H9 (cell line): ENCODE measurements around the gene KAT2B. TPM values are rescaled to one million over a fixed set of nuclear protein-coding genes. Genes with fewer than 3 reads are reported as not detected.

ENCODE experiments used
- DNase-seq: peaks from one replicate; pipeline ENCODE4 v3.0.0-alpha.2; 2017
- H2AFZ ChIP-seq: one replicate; pipeline ENCODE4 v1.6.1; 2013; ENCODE audit warnings: mild to moderate bottlenecking, low read length, control low read depth, moderate library complexity
- H2AK5ac ChIP-seq: 2 replicates; pipeline ENCODE4 v1.6.1; 2013; ENCODE audit warnings: low read length, control low read depth, mixed read lengths; ENCODE audit not compliant: insufficient read length
- H2BK120ac ChIP-seq: one replicate; pipeline ENCODE4 v1.6.1; 2013; ENCODE audit warnings: low read depth, mild to moderate bottlenecking, low read length, control low read depth, inconsistent platforms; ENCODE audit not compliant: poor library complexity, severe bottlenecking
- H2BK12ac ChIP-seq: 2 replicates; pipeline ENCODE4 v1.6.1; 2013; ENCODE audit warnings: low read length, control low read depth, mixed read lengths, low read depth; ENCODE audit not compliant: insufficient read length
- H2BK15ac ChIP-seq: 2 replicates; pipeline ENCODE4 v1.6.1; 2013; ENCODE audit warnings: low read depth, low read length, control low read depth
- H2BK20ac ChIP-seq: one replicate; pipeline ENCODE4 v1.6.1; 2013; ENCODE audit warnings: low read depth, mild to moderate bottlenecking, low read length, control low read depth, inconsistent platforms; ENCODE audit not compliant: poor library complexity, severe bottlenecking
- H2BK5ac ChIP-seq: 2 replicates; pipeline ENCODE4 v1.6.1; 2013; ENCODE audit warnings: low read length, control low read depth, mixed read lengths; ENCODE audit not compliant: insufficient read length
- H3K14ac ChIP-seq: 2 replicates; pipeline ENCODE4 v1.6.1; 2013; ENCODE audit warnings: low read length, control low read depth; ENCODE audit not compliant: insufficient read depth
- H3K18ac ChIP-seq: 2 replicates; pipeline ENCODE4 v1.6.1; 2013; ENCODE audit warnings: low read depth, mild to moderate bottlenecking, mixed read lengths, low read length, control low read depth; ENCODE audit not compliant: insufficient read length
- H3K23ac ChIP-seq: 2 replicates; pipeline ENCODE4 v1.6.1; 2013; ENCODE audit warnings: low read length, control low read depth, mixed read lengths, low read depth; ENCODE audit not compliant: insufficient read length
- H3K23me2 ChIP-seq: 2 replicates; pipeline ENCODE4 v1.6.1; 2013; ENCODE audit warnings: low read depth, mild to moderate bottlenecking, mixed read lengths, low read length, control low read depth; ENCODE audit not compliant: insufficient read length, poor library complexity, severe bottlenecking
- H3K27ac ChIP-seq: 2 replicates; pipeline ENCODE4 v1.5.1; 2013; ENCODE audit warnings: low read length, control low read depth, mixed read lengths, low read depth; ENCODE audit not compliant: insufficient read length
- H3K27me3 ChIP-seq: 2 replicates; pipeline ENCODE4 v1.6.1; 2013; ENCODE audit warnings: low read length, control low read depth, inconsistent platforms; ENCODE audit not compliant: insufficient read depth
- H3K4ac ChIP-seq: 2 replicates; pipeline ENCODE4 v1.6.1; 2013; ENCODE audit warnings: low read depth, mild to moderate bottlenecking, control low read depth, inconsistent platforms, low read length, moderate library complexity
- H3K4me1 ChIP-seq: 2 replicates; pipeline ENCODE4 v1.6.1; 2013; ENCODE audit warnings: low read length, control low read depth, inconsistent platforms; ENCODE audit not compliant: insufficient read depth
- H3K4me2 ChIP-seq: 2 replicates; pipeline ENCODE4 v1.6.1; 2013; ENCODE audit warnings: low read length, control low read depth, mixed read lengths; ENCODE audit not compliant: insufficient read length, insufficient read depth
- H3K56ac ChIP-seq: 2 replicates; pipeline ENCODE4 v1.6.1; 2013; ENCODE audit warnings: low read depth, mild to moderate bottlenecking, mixed read lengths, low read length, control low read depth; ENCODE audit not compliant: insufficient read length
- H3K79me1 ChIP-seq: 2 replicates; pipeline ENCODE4 v1.6.1; 2013; ENCODE audit warnings: low read depth, mild to moderate bottlenecking, moderate library complexity, low read length, control low read depth, inconsistent platforms; ENCODE audit not compliant: insufficient read depth, poor library complexity, severe bottlenecking
- H3K79me2 ChIP-seq: 2 replicates; pipeline ENCODE4 v1.6.1; 2013; ENCODE audit warnings: low read length, control low read depth, inconsistent platforms; ENCODE audit not compliant: insufficient read depth
- H3K9ac ChIP-seq: 2 replicates; pipeline ENCODE4 v1.6.1; 2013; ENCODE audit warnings: low read length, control low read depth, mixed read lengths; ENCODE audit not compliant: insufficient read length; ENCODE audit errors: extremely low read depth
- H3K9me3 ChIP-seq: one replicate; pipeline ENCODE4 v1.6.1; 2013; ENCODE audit warnings: low read depth, low read length, inconsistent platforms; ENCODE audit not compliant: control insufficient read depth
- H3T11ph ChIP-seq: one replicate; pipeline ENCODE4 v1.6.1; 2013; ENCODE audit warnings: mild to moderate bottlenecking, low read length, control low read depth, inconsistent platforms
- H4K20me1 ChIP-seq: one replicate; pipeline ENCODE4 v1.6.1; 2013; ENCODE audit not compliant: control insufficient read depth, insufficient read length, insufficient read depth
- H4K5ac ChIP-seq: 2 replicates; pipeline ENCODE4 v1.6.1; 2013; ENCODE audit warnings: low read depth, mild to moderate bottlenecking, mixed read lengths, low read length, control low read depth; ENCODE audit not compliant: insufficient read length
- H4K8ac ChIP-seq: replicated peaks from 2 replicates; pipeline ENCODE4 v1.6.1; 2013; ENCODE audit warnings: low read length, control low read depth, mixed read lengths, low read depth; ENCODE audit not compliant: insufficient read length
- H4K91ac ChIP-seq: 2 replicates; pipeline ENCODE4 v1.6.1; 2013; ENCODE audit warnings: low read depth, mild to moderate bottlenecking, moderate library complexity, mixed read lengths, low read length, control low read depth; ENCODE audit not compliant: insufficient read length
- H3K27ac Mint-ChIP-seq, 3 experiments: 2 replicates in 2 of 3; 3 replicates in 1 of 3; pipeline ENCODE4 v1.8.0; 2020 to 2021; ENCODE audit warnings: mixed read lengths in 3 of 3, mild to moderate bottlenecking in 1 of 3, moderate library complexity in 1 of 3
- H3K27me3 Mint-ChIP-seq: 2 replicates; pipeline ENCODE4 v1.8.0; 2021; ENCODE audit warnings: low read depth, mild to moderate bottlenecking, moderate library complexity, mixed read lengths
- H3K36me3 Mint-ChIP-seq, 3 experiments: 2 replicates in 2 of 3; 3 replicates in 1 of 3; pipeline ENCODE4 v1.8.0; 2020 to 2021; ENCODE audit warnings: low read depth in 3 of 3, mixed read lengths in 3 of 3; ENCODE audit not compliant: insufficient read depth in 1 of 3
- H3K4me1 Mint-ChIP-seq, 2 experiments: 2 replicates each; pipeline ENCODE4 v1.8.0; 2020; ENCODE audit warnings: mixed read lengths in 2 of 2
- H3K4me3 Mint-ChIP-seq, 2 experiments: 2 replicates in 1 of 2; 3 replicates in 1 of 2; pipeline ENCODE4 v1.8.0; 2020 to 2021; ENCODE audit warnings: mild to moderate bottlenecking in 2 of 2, mixed read lengths in 2 of 2, moderate library complexity in 1 of 2
- H3K9me3 Mint-ChIP-seq, 2 experiments: 2 replicates in 1 of 2; 3 replicates in 1 of 2; pipeline ENCODE4 v1.8.0; 2020; ENCODE audit warnings: mild to moderate bottlenecking in 2 of 2, mixed read lengths in 2 of 2, moderate library complexity in 1 of 2
- CTCF ChIP-seq: fragments of 200-600 bp; sonication (generic); conservative IDR thresholded peaks from 3 replicates; pipeline ENCODE4 v1.8.0; 2021; ENCODE audit warnings: antibody characterized with exemption, mild to moderate bottlenecking
- WGBS: extraction: QIAGEN DNeasy Blood & Tissue Kit; methylation state at CpG from one replicate; pipeline ENCODE4 v1.1.7; 2013; ENCODE audit warnings: missing lambda C conversion rate, low lambda C conversion rate, mixed read lengths; ENCODE audit not compliant: insufficient read length; ENCODE audit errors: extremely low coverage; 5-methylcytosine and 5-hydroxymethylcytosine counted together
- total RNA-seq: library from RNA; stranded (reverse); gene quantifications from 2 replicates; pipeline ENCODE4 v1.2.1, GENCODE V29; 2021

Gene KAT2B
- total RNA-seq, 1 experiment from 2014 or later = 6.3 TPM

DNA sequence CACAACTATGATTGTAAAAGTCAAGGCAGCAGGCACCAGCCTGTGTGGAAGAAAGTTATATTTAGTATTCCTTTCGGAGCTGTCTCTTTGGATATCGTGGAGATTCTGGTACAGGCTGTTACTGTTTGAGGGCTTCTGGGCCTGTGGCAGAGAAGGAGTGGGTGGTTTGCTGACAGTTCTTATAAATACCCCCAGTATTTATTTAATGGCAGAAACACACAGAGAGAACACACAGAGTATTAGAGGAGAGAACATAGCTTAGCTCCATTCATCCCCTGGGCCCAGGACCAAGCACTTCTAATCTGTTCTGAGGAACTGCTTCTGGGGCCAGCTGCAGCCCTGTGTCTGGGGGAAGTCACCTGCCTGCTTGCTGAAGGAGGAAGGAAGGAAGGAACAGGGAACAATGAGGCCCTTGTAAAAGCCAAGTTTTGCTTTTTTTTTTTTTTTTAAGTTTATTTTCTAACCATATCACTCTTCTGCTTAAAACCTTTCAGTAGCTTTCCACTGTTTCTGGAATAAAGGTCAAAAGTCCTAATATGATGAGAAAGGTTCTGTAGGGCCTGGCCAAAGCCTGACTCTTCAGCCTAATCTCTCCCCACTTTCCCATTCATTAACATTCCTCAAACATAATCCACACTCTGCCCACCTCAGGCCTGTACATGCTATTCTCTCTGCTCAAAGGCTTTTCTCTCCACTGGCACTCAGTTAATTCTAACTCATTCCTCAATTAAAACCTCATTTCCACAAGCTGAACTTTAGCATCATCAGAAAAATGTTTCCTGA lies 16.4 kb upstream of the KAT2B start:
- H3K4me3 Mint-ChIP-seq = no peak overlapping the region
- no CpG with 5 or more reads among the region's 2 CpGs for WGBS
- H3K4me2 ChIP-seq = no peak overlapping the region
- H3K56ac ChIP-seq = no peak overlapping the region
- H2BK20ac ChIP-seq = no peak overlapping the region
- H3K14ac ChIP-seq = no peak overlapping the region
- no peak for TF ChIP-seq CTCF
- H2BK15ac ChIP-seq = no peak overlapping the region
- H3K9ac ChIP-seq = no peak overlapping the region
- H4K20me1 ChIP-seq = no peaks in the 10 kb centered on the region
- H2AFZ ChIP-seq = no peak overlapping the region
- H3K23ac ChIP-seq = no peak overlapping the region
- H3K27ac ChIP-seq = no peak overlapping the region
- no peaks in the 10 kb centered on the region; a peak in 1 of 5 replicates for H3K9me3 Mint-ChIP-seq
- H3K9me3 ChIP-seq = no peaks in the 10 kb centered on the region
- H2BK120ac ChIP-seq = no peak overlapping the region
- H3K36me3 Mint-ChIP-seq = no peaks in the 10 kb centered on the region
- H3K23me2 ChIP-seq = no peaks in the 10 kb centered on the region
- H4K5ac ChIP-seq = no peak overlapping the region
- H3K27me3 Mint-ChIP-seq = no peaks in the 10 kb centered on the region
- no peak overlapping the region for H2BK12ac ChIP-seq
- no peak overlapping the region for H3K4ac ChIP-seq
- no peaks in the 10 kb centered on the region for H3K27me3 ChIP-seq
- no peak overlapping the region for H2BK5ac ChIP-seq
- H3K79me2 ChIP-seq = no peaks in the 10 kb centered on the region
- peaks cover 4 to 8% of the 10 kb centered on the region in 2 experiments for H3K4me1 Mint-ChIP-seq
- H3K79me1 ChIP-seq = no peaks in the 10 kb centered on the region
- H3K4me1 ChIP-seq = no peaks in the 10 kb centered on the region
- H4K8ac ChIP-seq = no peak overlapping the region
- DNase-seq = no peak
- H2AK5ac ChIP-seq = no peak overlapping the region
- no peak overlapping the region for H4K91ac ChIP-seq
- no peak overlapping the region for H3K18ac ChIP-seq
- H3T11ph ChIP-seq = no peak overlapping the region
- H3K27ac Mint-ChIP-seq = peak overlapping the region in 2 of 3 experiments; percentile 59 to 74; a peak in 4 of 7 replicates
